ENCODE results near the gene BAZ2A. TPM values are rescaled to one million over a fixed set of nuclear protein-coding genes. Genes with fewer than 3 reads are reported as not detected.
A peak's percentile ranks its signal among the peaks of the same experiment; 100 is the strongest.

The BAZ2A gene
- total RNA-seq, 1 donor from 2014 or later: 112 TPM

- Histone ChIP-seq H3K27me3 (ENCODE audit: low read depth) (no peaks in the 10 kb centered on the region), H3K4me3 (no peak overlapping the region), H3K27ac (no peak overlapping the region), H3K4me1 (peaks cover 40% of the 10 kb centered on the region), H3K36me3 (peaks cover 72% of the 10 kb centered on the region), H3K9me3 (no peaks in the 10 kb centered on the region)
- no peak for TF ChIP-seq CTCF (IDR thresholded peaks at IDR 0.05)
- DNase-seq (no peak), ATAC-seq (no peak)
- intact Hi-C loops (cut with DNase I): no loop called here
Measured at GRCh38 chr12:56641219-56641618, 11.1 kb upstream of the BAZ2A start.

GRCh38 chr12:56637621-56638020 is 7.5 kb upstream of the BAZ2A start:
- peaks cover 36% of the 10 kb centered on the region for H3K4me1 ChIP-seq
- no peak overlapping the region for H3K4me3 ChIP-seq
- ATAC-seq (no peak), DNase-seq (no peak)
- no peaks in the 10 kb centered on the region for H3K27me3 ChIP-seq (ENCODE audit: low read depth)
- H3K9me3 ChIP-seq: no peaks in the 10 kb centered on the region
- peaks cover 52% of the 10 kb centered on the region for H3K36me3 ChIP-seq
- intact Hi-C loops (cut with DNase I): no loop called here
- no peak for TF ChIP-seq CTCF (IDR thresholded peaks at IDR 0.05)
- peak overlapping the region; percentile 91 for H3K27ac ChIP-seq

- DNase-seq (peak; percentile 97), ATAC-seq (peak; percentile 77 to 89)
- TF ChIP-seq CTCF (IDR thresholded peaks at IDR 0.05): peak; percentile 59
- Histone ChIP-seq H3K27ac (peak overlapping the region; percentile 91), H3K36me3 (peaks cover 45% of the 10 kb centered on the region), H3K4me1 (peaks cover 43% of the 10 kb centered on the region), H3K27me3 (ENCODE audit: low read depth) (no peaks in the 10 kb centered on the region), H3K9me3 (no peaks in the 10 kb centered on the region), H3K4me3 (peak overlapping the region; percentile 92)
- intact Hi-C loops (cut with DNase I): no loop called here
Measured at GRCh38 chr12:56636675-56637540, 6.8 kb upstream of the BAZ2A start.

- peak; percentile 89 to 90 for ATAC-seq
- TF ChIP-seq CTCF (IDR thresholded peaks at IDR 0.05): no peak
- no peaks in the 10 kb centered on the region for H3K9me3 ChIP-seq
- no peaks in the 10 kb centered on the region for H3K27me3 ChIP-seq (ENCODE audit: low read depth)
- peak overlapping the region; percentile 92 for H3K4me3 ChIP-seq
- H3K27ac ChIP-seq: peak overlapping the region; percentile 91
- peaks cover 52% of the 10 kb centered on the region for H3K4me1 ChIP-seq
- intact Hi-C loops (cut with DNase I): no loop called here
- H3K36me3 ChIP-seq: peaks cover 36% of the 10 kb centered on the region
- DNase-seq: peak; percentile 90
Measured at GRCh38 chr12:56635806-56636674, 5.9 kb upstream of the BAZ2A start.

Data from lower lobe of right lung (tissue), 2 donors.